HG03103 (cell line): ENCODE measurements around the gene FGD6.
A peak's percentile ranks its signal among the peaks of the same experiment; 100 is the strongest.
"Not testable (repeated sequence)": the region's sequence is repeated elsewhere in the genome, so short reads cannot be mapped to it uniquely, and the experiment has no call there.

ENCODE experiments used
- ATAC-seq: cut with Tn5 transposase; IDR thresholded peaks from one replicate; pipeline ENCODE4 v1.9.1; 2021; ENCODE audit warnings: low read depth; ENCODE audit not compliant: unreplicated experiment

The FGD6 gene

GRCh38 chr12:95131589-95132340, 85.5 kb downstream of the FGD6 start:
- no peak for ATAC-seq

- no peak for ATAC-seq
Measured at GRCh38 chr12:95130096-95130495, 87.2 kb downstream of the FGD6 start.

- no peak for ATAC-seq
Measured at GRCh38 chr12:95129115-95129514, 88.2 kb downstream of the FGD6 start.

GRCh38 chr12:95126736-95127135, 90.5 kb downstream of the FGD6 start:
- ATAC-seq: no peak

GRCh38 chr12:95126076-95126475, 91.2 kb downstream of the FGD6 start:
- no peak for ATAC-seq

GRCh38 chr12:95124106-95124505, 93.2 kb downstream of the FGD6 start:
- ATAC-seq: no peak

- ATAC-seq: no peak
Measured at GRCh38 chr12:95118788-95119179, 98.5 kb downstream of the FGD6 start.

- ATAC-seq: no peak
Measured at GRCh38 chr12:95118138-95118787, 99.0 kb downstream of the FGD6 start.

- peak; percentile 66 for ATAC-seq
Measured at GRCh38 chr12:95117178-95117599, 100.1 kb downstream of the FGD6 start.

- ATAC-seq: peak; percentile 43
Measured at GRCh38 chr12:95116773-95117172, 100.5 kb downstream of the FGD6 start.

GRCh38 chr12:95116341-95116740, 100.9 kb downstream of the FGD6 start:
- ATAC-seq: no peak

GRCh38 chr12:95115641-95116040, 101.6 kb downstream of the FGD6 start:
- no peak for ATAC-seq

- ATAC-seq: no peak
Measured at GRCh38 chr12:95114766-95115405, 102.4 kb downstream of the FGD6 start.

- ATAC-seq: no peak
Measured at GRCh38 chr12:95107362-95107761, 109.9 kb downstream of the FGD6 start.

- no peak for ATAC-seq
Measured at GRCh38 chr12:95105540-95105939, 111.7 kb downstream of the FGD6 start.

GRCh38 chr12:95104919-95105452, 112.3 kb downstream of the FGD6 start:
- no peak for ATAC-seq

GRCh38 chr12:95102916-95103671, 114.2 kb downstream of the FGD6 start:
- ATAC-seq: peak; percentile 96

- not testable (repeated sequence) for ATAC-seq
Measured at GRCh38 chr12:95101957-95102356, 115.3 kb downstream of the FGD6 start.

- ATAC-seq: no peak
Measured at GRCh38 chr12:95100264-95101190, 116.7 kb downstream of the FGD6 start.
